ENCODE data around the gene NBDY. TPM values are rescaled to one million over a fixed set of nuclear protein-coding genes. Genes with fewer than 3 reads are reported as not detected.

Gene NBDY
- total and polyA plus RNA-seq, 2 of the 13 experiments (the other 11 are each of a cell fraction or from before 2014, with no cell fraction given) = 1.4 to 1.7 TPM

DNA sequence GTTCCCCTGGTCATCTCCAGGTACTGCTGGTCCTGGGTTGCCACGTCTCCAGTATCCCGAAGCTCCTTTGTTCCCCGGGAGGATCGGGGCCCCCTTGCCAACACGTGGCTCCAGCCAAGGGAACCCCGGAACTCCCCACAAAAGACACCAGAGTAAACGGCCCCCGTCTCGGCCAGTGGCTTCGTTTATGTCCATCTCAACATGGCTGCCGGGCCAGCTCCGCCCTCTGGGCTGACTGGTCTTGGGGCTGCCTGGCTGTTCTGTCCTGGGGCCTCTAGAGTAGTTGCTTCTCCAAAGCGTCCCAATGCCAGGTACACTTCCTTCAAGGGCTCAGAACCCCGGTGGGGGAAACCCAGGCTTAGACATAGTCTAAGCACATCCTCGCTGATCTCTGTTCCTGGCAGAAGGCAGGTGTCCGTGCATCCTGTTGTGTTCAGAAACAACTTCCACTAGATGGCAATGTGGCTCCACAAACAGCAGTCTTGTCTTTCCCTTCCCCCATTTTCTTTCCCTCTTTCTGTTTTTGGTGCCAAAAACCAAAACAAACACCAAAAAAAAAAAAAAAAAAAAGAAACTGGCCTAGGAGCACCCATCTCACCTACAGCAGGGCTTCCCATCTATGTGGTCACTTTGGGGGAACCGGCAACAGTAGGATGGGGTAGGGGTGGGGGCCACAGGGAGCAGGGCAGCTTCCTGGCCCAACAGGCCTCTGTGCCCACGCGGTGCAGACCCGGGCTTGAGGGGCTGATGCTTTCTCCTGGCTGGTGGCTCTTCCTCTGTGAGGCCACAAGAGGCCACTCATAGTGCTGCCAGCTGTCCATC, 35.3 kb downstream of the NBDY start (continued):
- TF ChIP-seq NR3C1 (CRISPR knock-in tag; IDR thresholded peaks at IDR 0.05) (no peak), MEIS1 (CRISPR knock-in tag; IDR thresholded peaks at IDR 0.05; ENCODE audit: borderline replicate concordance) (0 out of 2 replicates have a peak, but pooled peaks have one; percentile 26), SRY (CRISPR knock-in tag; IDR thresholded peaks at IDR 0.05) (no peak), HDAC1 (CRISPR knock-in tag; IDR thresholded peaks at IDR 0.05) (no peak), ZFY (CRISPR knock-in tag; IDR thresholded peaks at IDR 0.05) (peak; percentile 35; the same call in 1 of the 2 replicates), JUND (CRISPR knock-in tag; IDR thresholded peaks at IDR 0.05) (no peak), ZMYM4 (CRISPR knock-in tag; IDR thresholded peaks at IDR 0.05) (no peak), CAMTA2 (CRISPR knock-in tag; IDR thresholded peaks at IDR 0.05; ENCODE audit: borderline replicate concordance) (no peak)

DNA sequence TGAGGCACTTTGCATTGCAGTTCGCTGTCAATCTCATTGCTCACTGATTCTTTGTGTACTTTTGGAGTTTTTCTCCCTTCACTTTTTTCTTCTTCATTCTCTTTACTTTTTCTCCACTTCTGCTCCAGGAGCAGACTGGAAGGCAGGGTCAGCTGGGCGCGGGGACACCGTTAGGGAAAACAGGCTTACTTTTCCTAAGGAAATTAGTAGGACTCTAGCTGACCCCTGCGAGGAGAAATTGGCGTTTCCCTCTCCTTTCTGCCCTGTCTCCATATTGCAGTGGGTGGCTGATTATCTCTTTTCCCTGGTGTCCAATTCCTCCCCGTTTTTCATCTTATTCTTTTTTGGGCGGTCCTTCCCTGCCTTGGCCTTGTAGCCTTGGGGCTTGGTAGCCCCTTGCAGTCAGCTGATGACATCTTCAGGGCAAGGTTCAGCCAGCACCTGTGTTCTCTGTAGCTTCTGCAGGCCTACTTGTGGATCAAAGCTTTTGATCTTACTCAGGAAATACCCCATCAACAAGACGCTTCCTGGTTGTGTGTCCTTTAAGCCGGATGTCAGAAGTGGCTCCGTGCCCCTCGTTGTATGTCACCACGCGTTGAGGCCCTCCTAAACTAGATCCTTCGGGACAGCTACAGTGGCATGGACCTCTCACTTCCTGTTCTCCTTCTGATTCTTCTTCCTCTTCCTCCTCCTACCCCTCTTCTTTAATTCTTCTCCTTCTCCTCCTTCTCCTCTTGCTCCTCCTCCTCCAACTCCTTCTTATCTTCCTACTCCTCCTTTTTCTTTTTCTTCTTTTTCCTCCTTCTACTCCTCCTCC, 36.1 kb downstream of the NBDY start:
- Histone ChIP-seq H2AFZ (ENCODE audit: low read length) (no peak overlapping the region), H3K9ac (ENCODE audit: insufficient read depth, low read depth, low read length) (no peak overlapping the region), H4K20me1 (ENCODE audit: insufficient read depth, low read length) (no peaks in the 10 kb centered on the region), H3K4me2 (ENCODE audit: low read depth, low read length) (peak overlapping the region; percentile 51), H3K4me3 (replicated peaks in 1 of 3; ENCODE audit: insufficient read depth in 1 of 3, low read depth in 2 of 3, low read length in 3 of 3) (no peak overlapping the region), H3K36me3 (replicated peaks in 1 of 2; ENCODE audit: control insufficient read depth in 1 of 2, insufficient read depth in 2 of 2, low read length in 2 of 2) (no peaks in the 10 kb centered on the region), H3K9me3 (ENCODE audit: low read length) (no peaks in the 10 kb centered on the region), H3K4me1 (ENCODE audit: insufficient read depth, low read length) (peaks cover 9% of the 10 kb centered on the region), H3K79me2 (ENCODE audit: insufficient read depth, low read length) (no peaks in the 10 kb centered on the region), H3K27me3 (ENCODE audit: control insufficient read depth in 1 of 2, insufficient read depth in 2 of 2, low read length in 2 of 2) (no peaks in the 10 kb centered on the region), H3K27ac (ENCODE audit: extremely low read length, insufficient read depth, low read length) (no peak overlapping the region)
- BruUV-seq (replicated peaks) = no TSS peak
- CTCF ChIA-PET (ENCODE audit: low intra/inter-chr PET ratio, low total read pairs) = interaction anchor here (1.1 kb wide), 1 partner anchor 213 kb away, joined by 5 read pairs; no protein-coding TSS in a partner anchor
- intact Hi-C loops (cut with micrococcal nuclease; ENCODE audit: unreplicated experiment) (loop anchor here (10.0 kb wide), 1 partner anchor 390 kb away; no protein-coding TSS in a partner anchor), in situ Hi-C loops (cut with HindIII; ENCODE audit: extremely low pct_ligation_motif_present, low pct_unique_long_range_greater_than_20kb) (no loop called here)
- 79% methylated on average over 15 of the region's 15 CpGs for WGBS (ENCODE audit: low lambda C conversion rate)
- no peak for TF ChIP-seq ETV6 (CRISPR knock-in tag; conservative IDR thresholded peaks at IDR 0.05)
- no peak for TF ChIP-seq THAP11 (CRISPR knock-in tag; IDR thresholded peaks at IDR 0.05)
- no peak for TF ChIP-seq PAF1 (CRISPR knock-in tag; IDR thresholded peaks at IDR 0.05)
- no peak for TF ChIP-seq ELF3 (CRISPR knock-in tag; IDR thresholded peaks at IDR 0.05)
- TF ChIP-seq SMARCC2 (IDR thresholded peaks at IDR 0.05) = no peak
- no peak for TF ChIP-seq ZC3H4 (CRISPR knock-in tag; IDR thresholded peaks at IDR 0.05; ENCODE audit: borderline replicate concordance)
- no peak for TF ChIP-seq EED (CRISPR knock-in tag; IDR thresholded peaks at IDR 0.05)
- no peak for TF ChIP-seq ZNF776 (CRISPR knock-in tag; IDR thresholded peaks at IDR 0.05)
- no peak for TF ChIP-seq ZNF180 (CRISPR knock-in tag; IDR thresholded peaks at IDR 0.05; ENCODE audit: borderline replicate concordance, low read depth)
- TF ChIP-seq TBX2 (CRISPR knock-in tag; IDR thresholded peaks at IDR 0.05; ENCODE audit: borderline replicate concordance) = no peak
- TF ChIP-seq, protein P1, sequence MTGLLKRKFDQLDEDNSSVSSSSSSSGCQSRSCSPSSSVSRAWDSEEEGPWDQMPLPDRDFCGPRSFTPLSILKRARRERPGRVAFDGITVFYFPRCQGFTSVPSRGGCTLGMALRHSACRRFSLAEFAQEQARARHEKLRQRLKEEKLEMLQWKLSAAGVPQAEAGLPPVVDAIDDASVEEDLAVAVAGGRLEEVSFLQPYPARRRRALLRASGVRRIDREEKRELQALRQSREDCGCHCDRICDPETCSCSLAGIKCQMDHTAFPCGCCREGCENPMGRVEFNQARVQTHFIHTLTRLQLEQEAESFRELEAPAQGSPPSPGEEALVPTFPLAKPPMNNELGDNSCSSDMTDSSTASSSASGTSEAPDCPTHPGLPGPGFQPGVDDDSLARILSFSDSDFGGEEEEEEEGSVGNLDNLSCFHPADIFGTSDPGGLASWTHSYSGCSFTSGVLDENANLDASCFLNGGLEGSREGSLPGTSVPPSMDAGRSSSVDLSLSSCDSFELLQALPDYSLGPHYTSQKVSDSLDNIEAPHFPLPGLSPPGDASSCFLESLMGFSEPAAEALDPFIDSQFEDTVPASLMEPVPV (CRISPR knock-in tag; IDR thresholded peaks at IDR 0.05) = no peak
- POLR2A ChIA-PET = no interaction called here
- no peak for ATAC-seq
- FAIRE-seq = no peak
- DNase-seq (ENCODE audit: low spot score) = no peak
